GM18861 (cell line): ENCODE data around the gene ING2.
A peak's percentile ranks its signal among the peaks of the same experiment; 100 is the strongest.
"Not testable (repeated sequence)": the region's sequence is repeated elsewhere in the genome, so short reads cannot be mapped to it uniquely, and the experiment has no call there.

Source experiments
- ATAC-seq: cut with Tn5 transposase; IDR thresholded peaks from one replicate; pipeline ENCODE4 v1.9.1; 2021; ENCODE audit not compliant: unreplicated experiment

Gene ING2, protein sequence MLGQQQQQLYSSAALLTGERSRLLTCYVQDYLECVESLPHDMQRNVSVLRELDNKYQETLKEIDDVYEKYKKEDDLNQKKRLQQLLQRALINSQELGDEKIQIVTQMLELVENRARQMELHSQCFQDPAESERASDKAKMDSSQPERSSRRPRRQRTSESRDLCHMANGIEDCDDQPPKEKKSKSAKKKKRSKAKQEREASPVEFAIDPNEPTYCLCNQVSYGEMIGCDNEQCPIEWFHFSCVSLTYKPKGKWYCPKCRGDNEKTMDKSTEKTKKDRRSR

DNA sequence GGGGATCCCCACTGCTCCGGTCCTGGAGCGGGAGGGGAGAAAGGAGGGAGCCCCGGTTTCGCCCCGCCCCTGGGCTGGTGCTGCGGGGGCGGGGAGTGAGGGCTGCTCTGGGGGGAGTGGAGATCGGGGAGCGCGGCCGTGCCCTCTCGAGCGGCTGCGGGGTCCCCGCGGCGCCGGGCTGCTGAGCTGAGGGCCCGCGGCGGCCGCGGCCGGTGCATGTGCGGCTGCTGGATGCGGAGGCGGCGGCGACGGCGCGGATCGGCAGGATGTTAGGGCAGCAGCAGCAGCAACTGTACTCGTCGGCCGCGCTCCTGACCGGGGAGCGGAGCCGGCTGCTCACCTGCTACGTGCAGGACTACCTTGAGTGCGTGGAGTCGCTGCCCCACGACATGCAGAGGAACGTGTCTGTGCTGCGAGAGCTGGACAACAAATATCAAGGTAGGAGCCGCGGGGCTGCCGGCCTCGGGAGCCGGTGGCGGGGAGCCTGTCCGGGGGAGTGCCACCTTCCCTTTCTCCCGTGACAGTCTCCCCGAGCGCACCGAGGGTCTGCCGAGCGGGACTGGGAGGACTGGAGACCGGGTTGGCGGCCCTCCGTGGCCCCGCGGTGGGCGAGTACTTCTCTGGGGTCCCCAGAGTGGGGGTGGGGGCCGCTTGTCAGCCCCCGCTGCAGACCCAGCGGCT, at the start of gene ING2:
TSS of gene ING2 (plus strand) at position 129 of the 681 bp plus-strand sequence. CDS start at position 267, 138 bp downstream.
- peak; percentile 30 for ATAC-seq

DNA sequence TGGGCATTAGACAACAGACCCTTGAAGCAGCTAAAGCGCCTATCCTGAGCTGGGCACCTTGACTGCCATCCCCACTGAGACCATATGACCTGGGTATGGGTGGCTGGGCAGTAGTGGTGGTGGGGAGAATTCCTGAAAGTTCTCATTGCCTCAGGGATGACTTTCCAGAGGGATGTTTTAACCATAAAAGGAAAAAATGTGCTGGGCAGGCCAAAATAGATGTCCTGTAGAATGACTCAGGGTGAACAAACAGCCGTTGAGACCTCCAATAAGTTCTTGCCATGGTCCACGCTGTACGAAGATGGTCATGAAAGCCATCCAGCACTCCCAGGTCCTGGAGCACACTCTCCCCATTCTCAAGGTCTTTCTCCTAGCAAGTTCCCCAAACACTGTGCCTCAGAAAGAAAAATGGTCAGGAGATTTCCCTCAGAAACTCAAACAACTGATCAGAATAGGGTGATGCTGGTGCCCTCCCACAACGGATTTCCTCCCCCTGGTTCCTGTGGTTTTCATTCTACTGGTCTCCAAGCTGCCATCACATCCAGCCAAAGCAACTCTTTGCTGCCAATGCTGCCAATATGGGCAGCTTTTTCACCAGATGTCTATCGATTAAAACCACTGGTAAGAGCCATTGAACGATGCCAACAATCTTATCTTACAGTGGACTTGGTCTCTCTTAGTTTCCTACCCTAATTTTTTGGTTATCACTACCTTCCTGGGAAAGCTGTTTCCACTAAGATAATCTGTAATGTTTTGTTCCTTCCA, 49.2 kb upstream of the ING2 start:
- ATAC-seq = no peak

DNA sequence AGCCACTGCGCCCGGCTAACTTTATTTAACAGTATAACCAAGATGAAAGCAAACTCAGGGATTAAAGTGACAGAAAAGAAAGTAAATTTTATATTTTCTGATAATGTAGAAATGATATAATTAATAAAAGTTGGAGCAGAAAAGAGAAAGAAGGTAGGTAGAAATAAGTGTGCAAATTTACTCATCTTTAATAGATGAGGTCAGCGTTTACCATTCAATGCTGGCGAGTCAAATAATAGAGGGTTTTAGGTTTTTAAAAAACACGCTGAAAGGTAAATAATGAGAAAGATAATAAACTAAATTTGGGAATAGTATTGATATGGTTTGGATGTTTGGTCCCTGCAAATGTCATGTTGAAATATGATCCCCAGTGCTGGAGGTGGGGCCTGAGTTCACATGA, 46.9 kb upstream of the ING2 start:
- no peak for ATAC-seq

DNA sequence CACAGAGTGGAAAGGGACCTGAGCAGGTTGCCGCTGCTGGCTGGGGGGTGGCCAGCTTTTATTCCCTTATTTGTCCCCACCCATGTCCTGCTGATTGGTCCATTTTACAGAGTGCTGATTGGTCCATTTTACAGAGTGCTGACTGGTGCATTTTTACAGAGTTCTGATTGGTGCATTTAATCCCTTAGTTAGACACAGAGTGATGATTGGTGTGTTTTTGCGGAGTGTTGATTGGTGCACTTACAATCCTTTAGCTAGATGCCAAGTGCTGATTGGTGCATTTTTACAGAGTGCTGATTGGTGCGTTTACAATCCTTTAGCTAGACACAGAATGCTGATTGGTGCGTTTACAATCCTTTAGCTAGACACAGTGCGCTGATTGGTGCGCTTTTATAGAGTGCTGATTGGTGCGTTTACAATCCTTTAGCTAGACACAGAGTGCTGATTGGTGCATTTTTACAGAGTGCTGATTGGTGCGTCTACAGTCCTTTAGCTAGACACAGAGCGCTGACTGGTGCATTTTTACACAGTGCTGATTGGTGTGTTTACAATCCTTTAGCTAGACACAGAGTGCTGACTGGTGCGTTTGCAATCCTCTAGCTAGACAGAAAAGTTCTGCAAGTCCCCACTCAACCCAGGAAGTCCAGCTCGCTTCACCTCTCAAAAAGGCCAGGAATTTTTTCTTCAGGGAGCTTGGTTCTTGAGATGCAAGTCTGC, 40.8 kb upstream of the ING2 start:
- ATAC-seq = not testable (repeated sequence)

DNA sequence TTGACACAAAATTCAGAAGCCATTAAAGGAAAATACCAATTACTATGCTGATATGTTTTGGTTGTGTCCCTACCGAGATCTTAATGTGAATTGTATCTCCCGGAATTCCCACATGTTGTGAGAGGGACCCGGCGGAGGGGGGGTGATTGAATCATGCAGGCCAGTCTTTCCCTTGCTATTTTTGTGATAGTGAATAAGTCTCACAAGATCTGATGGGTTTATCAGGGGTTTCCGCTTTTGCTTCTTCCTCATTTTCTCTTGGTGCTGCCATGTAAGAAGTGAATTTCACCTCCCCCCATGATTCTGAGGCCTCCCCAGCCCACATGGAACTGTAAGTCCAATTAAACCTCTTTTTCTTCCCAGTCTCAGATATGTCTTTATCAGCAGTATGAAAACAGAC, 39.0 kb upstream of the ING2 start:
- not testable (repeated sequence) for ATAC-seq

DNA sequence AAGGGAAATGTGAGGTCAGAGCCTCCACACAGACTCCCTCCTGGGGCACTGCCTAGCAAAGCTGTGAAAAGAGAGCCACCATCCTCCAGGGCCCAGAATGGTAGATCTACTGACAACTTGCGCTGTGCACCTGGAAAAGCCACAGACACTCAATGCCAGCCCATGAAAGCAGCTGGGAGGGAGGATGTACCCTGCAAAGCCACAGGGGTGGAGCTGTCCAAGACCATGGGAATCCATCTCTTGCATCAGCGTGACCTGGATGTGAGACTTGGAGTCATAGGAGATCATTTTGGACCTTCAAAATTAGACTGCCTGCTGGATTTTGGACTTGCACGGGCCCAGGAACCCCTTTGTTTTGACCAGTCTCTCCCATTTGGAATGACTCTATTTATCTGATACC, 37.6 kb upstream of the ING2 start:
- no peak for ATAC-seq

DNA sequence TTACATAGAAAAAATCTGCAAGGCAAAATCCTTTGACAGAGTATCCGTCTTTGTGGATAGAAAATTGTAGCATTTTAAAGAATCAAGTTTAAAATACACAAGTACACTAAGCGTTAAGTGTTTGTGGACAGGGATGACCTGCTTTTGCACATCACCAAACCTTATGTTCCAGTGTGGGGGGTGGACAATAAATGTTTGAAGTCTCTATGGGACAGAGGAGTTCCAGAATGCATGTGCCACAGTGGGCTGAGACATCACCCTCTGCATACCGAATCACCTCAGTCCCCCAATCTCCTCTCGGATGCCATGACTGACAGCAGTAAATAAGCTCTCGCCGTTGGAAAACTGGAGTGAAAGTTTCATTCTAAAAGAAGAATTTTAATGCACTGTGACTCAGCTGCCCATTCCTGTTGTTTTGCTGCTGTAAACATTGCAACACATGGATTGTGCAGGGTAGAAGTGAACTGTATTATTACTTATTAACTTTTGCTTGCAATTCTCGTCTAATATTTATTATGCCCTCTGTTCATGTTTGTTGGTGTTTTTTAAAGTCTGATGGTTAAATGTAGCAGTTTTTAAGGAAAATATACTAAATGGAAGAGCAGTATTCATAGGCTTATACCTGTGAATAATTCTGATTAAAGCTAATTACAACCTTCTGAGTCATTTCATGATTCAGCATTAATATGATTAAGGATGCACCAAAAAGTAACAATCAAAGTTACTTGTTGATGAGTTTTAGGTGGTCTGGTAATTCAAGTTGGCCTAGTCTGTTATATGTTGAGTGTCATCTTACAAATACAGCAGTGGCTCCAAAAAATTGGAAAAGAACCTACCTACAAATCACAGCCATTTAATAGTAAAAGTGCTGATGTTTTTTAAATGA, 36.4 kb upstream of the ING2 start:
- ATAC-seq = no peak

DNA sequence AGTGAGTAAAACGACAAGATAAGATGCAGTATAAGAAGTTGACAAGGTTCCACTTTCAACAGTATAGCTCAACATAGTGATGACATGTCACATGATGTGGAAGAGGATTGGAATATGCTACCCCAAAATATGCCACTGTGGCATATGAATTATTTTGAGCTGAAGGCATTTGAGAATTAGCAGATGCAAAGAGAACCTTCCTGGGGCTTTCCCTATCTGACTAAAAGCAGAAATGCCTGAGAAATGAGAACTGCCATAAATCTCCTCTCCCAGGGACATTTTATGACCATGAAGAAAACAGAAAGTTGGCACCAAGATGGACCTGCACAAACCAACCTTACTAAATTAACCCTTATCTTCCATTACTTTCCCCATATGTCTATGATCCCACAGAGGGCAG, 35.6 kb upstream of the ING2 start:
- no peak for ATAC-seq

DNA sequence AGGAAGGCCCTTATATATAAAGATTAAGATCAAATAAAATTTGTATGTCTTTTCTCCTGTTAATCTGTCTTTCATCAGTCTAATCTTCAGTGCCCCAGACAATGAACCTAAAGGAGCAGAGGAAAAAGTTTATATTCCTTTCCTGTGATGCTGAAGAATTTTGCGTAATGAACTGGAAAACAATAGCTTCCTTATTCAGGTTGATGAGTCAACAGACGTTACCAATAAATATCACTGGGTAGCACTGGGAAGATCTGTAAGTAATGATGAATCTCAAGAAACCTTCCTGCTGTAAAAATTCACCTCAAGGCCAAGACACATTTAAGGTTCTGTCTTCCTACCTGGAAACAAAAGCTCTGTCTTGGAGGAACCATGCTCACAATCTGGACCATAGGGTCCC, 34.9 kb upstream of the ING2 start:
- ATAC-seq = no peak

DNA sequence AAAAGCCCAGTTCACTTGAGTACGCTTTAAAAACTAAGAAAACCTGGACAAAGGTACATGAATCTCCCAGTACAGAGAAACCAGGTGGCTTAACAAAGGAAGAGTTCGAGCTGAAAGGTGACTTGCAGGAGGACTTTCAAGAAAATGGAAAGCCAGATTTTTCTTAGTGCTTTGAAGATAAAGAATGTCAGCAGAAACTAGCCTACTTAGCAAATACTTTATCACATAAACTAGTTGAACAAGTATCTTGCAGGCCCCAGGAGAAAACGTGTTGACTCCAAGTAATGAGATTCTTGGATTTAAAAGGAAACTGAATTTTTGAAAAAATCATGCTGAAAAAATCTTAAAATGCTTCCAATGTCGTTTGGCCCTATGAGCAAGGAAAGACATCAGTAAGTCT, 34.0 kb upstream of the ING2 start:
- no peak for ATAC-seq

DNA sequence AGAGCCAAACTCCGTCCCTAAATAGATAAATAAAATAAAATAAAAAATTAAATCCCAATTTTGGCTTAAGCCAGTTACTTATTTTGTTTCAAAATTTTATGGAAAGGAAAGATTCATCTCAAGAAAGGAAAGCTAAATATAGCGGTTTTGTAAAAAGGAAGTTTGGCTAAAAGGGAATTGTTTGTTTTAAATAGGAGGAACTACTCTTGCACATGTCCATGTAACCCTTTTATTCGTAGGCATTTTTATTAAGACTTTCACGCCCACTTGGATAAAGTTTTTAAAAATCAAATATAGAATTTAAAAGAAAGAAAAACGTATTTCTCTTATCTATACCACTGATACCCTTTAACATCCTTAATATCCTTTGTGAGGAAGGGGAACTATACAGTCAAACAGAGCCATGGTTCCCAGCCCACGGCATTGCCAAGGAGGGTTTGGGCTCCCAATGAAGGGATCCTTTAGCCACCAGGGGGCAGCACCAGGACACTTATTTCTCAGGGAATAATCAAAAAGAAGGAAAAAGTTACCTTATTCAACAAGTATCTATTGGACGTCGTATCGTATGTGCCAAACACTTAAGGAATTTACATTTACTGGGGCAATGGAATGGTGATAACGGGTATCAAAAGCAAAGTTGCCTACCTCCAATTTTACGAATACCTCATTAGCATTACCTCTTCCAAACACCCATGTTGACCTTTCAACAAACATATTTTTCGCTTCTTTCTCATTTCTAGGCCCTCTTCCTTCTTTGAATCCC, 32.7 kb upstream of the ING2 start:
- ATAC-seq = no peak

DNA sequence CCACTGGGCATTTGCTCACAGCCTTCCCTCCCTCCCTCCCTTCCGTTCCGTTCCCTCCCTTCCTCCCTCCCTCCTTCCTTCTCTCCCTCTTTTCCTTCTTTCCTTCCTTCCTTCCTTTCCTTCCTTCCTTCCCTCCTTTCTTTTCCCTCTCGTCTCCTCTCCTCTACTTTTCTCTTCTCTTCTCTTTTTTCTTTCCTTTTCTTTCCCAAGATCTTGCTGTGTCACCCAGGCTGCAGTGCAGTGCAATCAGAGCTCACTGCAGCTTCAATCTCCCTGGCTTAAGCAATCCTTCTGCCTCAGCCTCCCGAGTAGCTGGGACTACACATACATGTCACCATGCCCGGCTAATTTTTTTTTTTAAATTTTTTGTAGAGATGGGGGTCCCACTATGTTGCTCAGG, 26.7 kb upstream of the ING2 start:
- no peak for ATAC-seq

DNA sequence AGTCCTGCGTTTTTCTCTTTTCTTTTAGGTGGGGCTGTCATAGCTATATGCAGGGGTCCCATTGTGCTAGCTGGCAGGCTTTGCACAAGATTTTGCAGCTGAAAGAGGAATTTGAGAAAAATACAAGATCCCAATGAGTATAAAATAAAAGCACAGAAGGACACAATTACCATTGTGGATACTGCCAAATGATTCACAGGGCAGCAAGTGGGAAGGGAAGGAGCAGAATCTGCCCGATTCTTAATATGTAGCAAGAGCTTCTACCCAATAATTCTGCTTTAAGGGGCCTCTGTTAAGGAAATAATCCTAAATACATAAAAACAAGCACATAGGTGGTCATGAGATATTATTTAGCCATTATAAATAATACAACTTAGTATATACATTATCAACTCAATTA, 25.9 kb upstream of the ING2 start:
- ATAC-seq = no peak

DNA sequence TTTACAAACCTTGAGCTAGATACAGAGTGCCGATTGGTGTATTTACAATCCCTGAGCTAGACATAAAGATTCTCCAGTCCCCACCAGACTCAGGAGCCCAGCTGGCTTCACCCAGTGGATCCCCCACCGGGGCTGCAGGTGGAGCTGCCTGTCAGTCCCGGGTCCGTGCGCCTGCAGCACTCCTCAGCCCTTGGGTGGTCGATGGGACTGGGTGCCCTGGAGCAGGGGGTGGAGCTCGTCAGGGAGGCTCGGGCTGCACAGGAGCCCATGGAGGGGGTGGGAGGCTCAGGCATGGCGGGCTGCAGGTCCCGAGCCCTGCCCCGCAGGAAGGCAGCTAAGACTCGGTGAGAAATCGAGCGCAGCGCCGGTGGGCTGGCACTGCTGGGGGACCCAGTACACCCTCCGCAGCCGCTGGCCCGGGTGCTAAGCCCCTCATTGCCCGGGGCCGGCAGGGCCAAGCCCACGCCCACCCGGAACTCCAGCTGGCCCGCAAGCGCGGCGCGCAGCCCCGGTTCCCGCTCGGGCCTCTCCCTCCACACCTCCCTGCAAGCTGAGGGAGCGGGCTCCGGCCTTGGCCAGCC, 22.3 kb upstream of the ING2 start:
- ATAC-seq = not testable (repeated sequence)

DNA sequence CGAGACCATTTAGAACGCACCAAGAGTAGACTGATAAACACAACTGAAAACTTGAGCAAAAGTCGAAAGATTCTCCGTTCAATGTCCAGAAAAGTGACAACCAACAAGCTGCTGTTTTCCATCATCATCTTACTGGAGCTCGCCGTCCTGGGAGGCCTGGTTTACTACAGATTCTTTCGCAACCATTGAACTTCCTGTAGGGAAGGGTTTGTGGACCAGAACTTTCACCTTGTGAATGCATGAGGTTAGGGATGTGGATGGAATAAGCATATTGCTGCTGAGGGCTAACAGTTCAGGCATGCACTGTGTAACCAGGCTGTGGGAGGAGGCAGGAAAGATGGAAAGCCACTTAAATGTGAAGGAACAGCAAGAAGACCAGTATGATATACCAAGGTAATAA, 20.9 kb upstream of the ING2 start:
- ATAC-seq = no peak

DNA sequence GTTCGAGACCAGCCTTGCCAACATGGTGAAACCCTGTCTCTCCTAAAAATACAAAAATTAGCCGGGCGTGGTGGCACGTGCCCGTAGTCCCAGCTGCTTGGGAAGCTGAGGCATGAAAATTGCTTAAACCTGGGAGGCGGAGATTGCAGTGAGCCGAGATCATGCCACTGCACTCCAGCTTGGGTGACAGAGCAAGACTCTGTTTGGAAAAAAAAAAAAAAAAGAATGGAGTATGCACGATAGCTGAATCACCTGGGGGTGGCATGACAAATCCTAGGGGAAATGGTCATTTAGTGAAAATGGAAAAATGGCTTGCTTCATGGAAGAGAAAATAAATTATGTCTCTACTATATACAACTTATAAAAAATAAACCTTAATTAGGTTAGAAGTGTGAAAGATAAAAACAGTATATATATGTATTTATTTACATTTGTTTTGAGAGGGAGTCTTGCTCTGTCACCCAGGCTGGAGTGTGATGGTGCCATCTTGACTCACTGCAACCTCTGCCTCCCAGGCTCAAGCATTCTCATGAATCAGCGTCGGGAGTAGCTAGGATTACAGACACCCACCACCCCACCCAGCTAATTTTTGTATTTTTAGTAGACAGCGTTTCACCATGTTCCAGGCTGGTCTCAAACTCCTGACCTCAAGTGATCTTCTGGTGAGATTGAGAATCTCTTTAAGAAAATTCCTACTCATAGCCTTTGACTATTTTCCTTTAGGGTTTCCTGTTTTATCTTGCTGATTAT, 19.3 kb upstream of the ING2 start:
- no peak for ATAC-seq

DNA sequence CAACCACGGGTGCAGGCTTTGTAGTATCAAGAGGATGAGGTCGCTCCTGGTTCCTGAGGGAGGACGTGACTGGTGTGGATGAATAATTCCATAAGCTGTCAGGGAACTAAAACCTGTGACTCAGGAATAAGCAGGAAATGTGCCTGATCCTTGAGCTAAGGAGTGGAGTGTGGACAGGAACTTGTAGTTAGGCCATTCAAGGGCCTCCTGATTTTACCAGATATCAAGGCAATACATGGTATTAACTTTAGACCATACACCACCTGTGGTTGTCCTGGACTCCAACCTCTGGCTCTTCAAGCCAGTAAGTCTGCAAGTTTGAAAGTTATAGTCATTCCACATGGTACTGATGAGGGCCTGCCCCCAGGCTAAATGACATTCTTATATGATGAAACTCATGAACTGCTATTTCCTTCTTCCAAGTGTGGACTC, 12.1 kb upstream of the ING2 start:
- ATAC-seq = no peak

DNA sequence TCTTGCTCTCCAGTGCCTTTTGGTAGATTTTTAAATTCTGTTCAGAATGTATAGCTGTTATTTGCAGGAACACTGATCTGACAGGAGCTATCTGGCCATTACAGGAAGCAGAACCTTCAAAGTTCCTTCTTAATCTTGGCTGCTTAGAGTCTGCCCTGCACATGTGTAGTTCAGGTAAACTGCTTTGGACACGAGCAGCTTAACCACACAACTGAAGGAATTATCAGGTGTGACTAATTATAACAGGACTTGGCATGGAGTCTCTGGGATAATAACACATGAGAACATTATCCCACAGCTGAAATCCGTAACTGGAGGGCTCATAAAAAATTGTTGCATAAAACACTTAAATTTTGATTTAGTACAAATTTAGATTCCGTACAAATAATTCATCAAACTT, 11.6 kb upstream of the ING2 start:
- no peak for ATAC-seq

DNA sequence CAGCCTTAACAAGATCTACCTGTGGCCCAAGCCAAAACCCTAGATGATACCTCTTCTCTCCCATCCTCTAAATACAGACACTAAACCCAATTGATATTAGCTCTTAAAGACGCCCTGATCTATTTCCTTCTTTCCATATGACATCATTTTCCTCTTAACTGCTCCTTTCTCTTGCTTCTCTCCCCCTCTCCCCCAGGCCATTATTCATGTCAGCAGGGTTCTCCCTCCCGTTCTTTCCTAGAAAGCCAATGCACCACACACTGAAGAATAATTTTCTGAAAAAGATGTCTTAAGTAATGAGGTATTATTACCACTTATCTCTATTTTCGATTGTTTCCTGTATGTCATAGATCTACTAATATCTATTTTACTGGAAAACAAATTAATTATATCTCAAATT, 9.7 kb upstream of the ING2 start:
- no peak for ATAC-seq
